HepG2 (cell line): ENCODE data around the gene FAM174C. TPM values are rescaled to one million over a fixed set of nuclear protein-coding genes. Genes with fewer than 3 reads are reported as not detected.
A peak's percentile ranks its signal among the peaks of the same experiment; 100 is the strongest.
"Not testable (repeated sequence)": the region's sequence is repeated elsewhere in the genome, so short reads cannot be mapped to it uniquely, and the experiment has no call there.

Experiments used
- CREM ChIP-seq, 2 experiments: sonication (generic) in 1 of 2; formaldehyde crosslinking in 1 of 2; IDR thresholded peaks; 2 replicates each; pipeline versions ENCODE4 v1.4.0 to v1.6.1; 2016 to 2020; ENCODE audit warnings: antibody characterized with exemption in 1 of 2, mild to moderate bottlenecking in 1 of 2, missing genetic modification reagents in 1 of 2
- ETV5 ChIP-seq: IDR thresholded peaks from 2 replicates; pipeline ENCODE4 v1.6.1; 2018; ENCODE audit warnings: missing biosample characterization, missing genetic modification reagents, inconsistent platforms, borderline replicate concordance
- FOXC1 ChIP-seq: sonication (generic); formaldehyde crosslinking; IDR thresholded peaks from 2 replicates; pipeline ENCODE4 v1.8.0; 2022; ENCODE audit warnings: mild to moderate bottlenecking, missing genetic modification reagents, borderline replicate concordance
- FOXP4 ChIP-seq: sonication (generic); formaldehyde crosslinking; IDR thresholded peaks from 2 replicates; pipeline ENCODE4 v1.4.0; 2020; ENCODE audit warnings: missing genetic modification reagents
- GATAD2A ChIP-seq: IDR thresholded peaks from 2 replicates; pipeline ENCODE4 v1.6.1; 2016
- HDAC1 ChIP-seq: sonication (generic); formaldehyde crosslinking; IDR thresholded peaks from 2 replicates; pipeline ENCODE4 v1.5.1; 2020; ENCODE audit warnings: mild to moderate bottlenecking, missing genetic modification reagents
- HIVEP1 ChIP-seq: sonication (generic); formaldehyde crosslinking; IDR thresholded peaks from 2 replicates; pipeline ENCODE4 v1.4.0; 2020; ENCODE audit warnings: mild to moderate bottlenecking, missing genetic modification reagents
- KDM1A ChIP-seq: IDR thresholded peaks from 2 replicates; pipeline ENCODE4 v1.6.1; 2016; ENCODE audit warnings: missing compliant biosample characterization
- KLF16 ChIP-seq, 2 experiments: sonication (generic) in 1 of 2; formaldehyde crosslinking in 1 of 2; IDR thresholded peaks; 2 replicates each; pipeline versions ENCODE4 v1.6.1 to v1.8.0; 2016 to 2023; ENCODE audit warnings: missing genetic modification reagents in 2 of 2, missing compliant biosample characterization in 1 of 2
- NAIF1 ChIP-seq: sonication (generic); formaldehyde crosslinking; IDR thresholded peaks from 2 replicates; pipeline ENCODE4 v1.5.0; 2020; ENCODE audit warnings: mild to moderate bottlenecking, missing genetic modification reagents, borderline replicate concordance
- NCOR1 ChIP-seq: fragments of 200-600 bp; sonication (generic); IDR thresholded peaks from 2 replicates; pipeline ENCODE4 v1.7.0; 2017; ENCODE audit warnings: antibody characterized with exemption, low read length, borderline replicate concordance
- ONECUT2 ChIP-seq: sonication (generic); formaldehyde crosslinking; IDR thresholded peaks from 2 replicates; pipeline ENCODE4 v1.4.0; 2020; ENCODE audit warnings: missing genetic modification reagents
- RXRA ChIP-seq: sonication (generic); formaldehyde crosslinking; IDR thresholded peaks from 2 replicates; pipeline ENCODE4 v1.5.1; 2020; ENCODE audit warnings: missing genetic modification reagents
- ZNF281 ChIP-seq: sonication (generic); formaldehyde crosslinking; IDR thresholded peaks from 2 replicates; pipeline ENCODE4 v1.4.0; 2020; ENCODE audit warnings: missing genetic modification reagents, borderline replicate concordance
- ZNF296 ChIP-seq: sonication (generic); formaldehyde crosslinking; conservative IDR thresholded peaks from 2 replicates; pipeline ENCODE4 v1.5.0; 2020; ENCODE audit warnings: mild to moderate bottlenecking, missing genetic modification reagents
- ZNF567 ChIP-seq: sonication (generic); formaldehyde crosslinking; IDR thresholded peaks from 2 replicates; pipeline ENCODE4 v1.8.1; 2023; ENCODE audit warnings: mild to moderate bottlenecking, missing genetic modification reagents, borderline replicate concordance
- ZNF598 ChIP-seq: sonication (generic); formaldehyde crosslinking; IDR thresholded peaks from 2 replicates; pipeline ENCODE4 v1.5.1; 2020; ENCODE audit warnings: mild to moderate bottlenecking, missing genetic modification reagents, borderline replicate concordance
- ZNF687 ChIP-seq: sonication (generic); formaldehyde crosslinking; IDR thresholded peaks from 2 replicates; pipeline ENCODE4 v1.5.1; 2020; ENCODE audit warnings: mild to moderate bottlenecking, missing genetic modification reagents, moderate library complexity
- ZSCAN21 ChIP-seq: sonication (generic); formaldehyde crosslinking; IDR thresholded peaks from 2 replicates; pipeline ENCODE4 v1.8.0; 2022; ENCODE audit warnings: mild to moderate bottlenecking, missing genetic modification reagents, moderate library complexity, borderline replicate concordance
- polyA plus RNA-seq, 8 experiments: library from polyadenylated mRNA; depleted of rRNA in 3 of 8; stranded (reverse) in 7 of 8; unstranded in 1 of 8; fragments of >200 nt; fragmentation: Illumina TruSeq in 4 of 8; extraction: Trizol in 4 of 8; gene quantifications; 2 replicates each; pipeline versions ENCODE4 v1.2.1 to v1.2.3, GENCODE V29; 2011 to 2016; ENCODE audit warnings: low read depth in 4 of 8, missing spikeins in 1 of 8, mixed read lengths in 1 of 8; ENCODE audit not compliant: insufficient read depth in 1 of 8
- total RNA-seq, 5 experiments: library from RNA; depleted of rRNA; stranded (reverse); fragments of >200 nt; fragmentation: Illumina TruSeq; extraction: Trizol; gene quantifications; 2 replicates each; pipeline ENCODE4 v1.2.3, GENCODE V29; 2016; ENCODE audit warnings: low read depth in 1 of 5

The FAM174C gene
- total and polyA plus RNA-seq, 2 of the 13 experiments (the other 11 are each of a cell fraction or from before 2014, with no cell fraction given): 19.5 to 31.3 TPM

GRCh38 chr19:1246265-1247087, 28.9 kb upstream of the FAM174C start (continued):
- peak; percentile 83 for TF ChIP-seq ZNF687 (CRISPR knock-in tag)
- TF ChIP-seq ETV5: peak; percentile 59; the same call in 1 of the 2 replicates
- 0 out of 2 replicates have a peak, but pooled peaks have one; percentile 30 for TF ChIP-seq HIVEP1 (CRISPR knock-in tag)
- 0 out of 2 replicates have a peak, but pooled peaks have one; percentile 62 for TF ChIP-seq ZNF567 (CRISPR knock-in tag)
- peak; percentile 45 for TF ChIP-seq RXRA (CRISPR knock-in tag)
- peak; percentile 61; the same call in 1 of the 2 replicates for TF ChIP-seq GATAD2A (CRISPR knock-in tag)
- peak; percentile 50; the same call in 1 of the 2 replicates for TF ChIP-seq FOXP4
- 0 out of 2 replicates have a peak, but pooled peaks have one; percentile 49 for TF ChIP-seq NAIF1 (CRISPR knock-in tag)
- TF ChIP-seq ZNF296: peak; percentile 78
- TF ChIP-seq ZSCAN21 (CRISPR knock-in tag): 0 out of 2 replicates have a peak, but pooled peaks have one; percentile 19
- peak; percentile 64 for TF ChIP-seq ONECUT2 (CRISPR knock-in tag)
- TF ChIP-seq NCOR1: peak; percentile 5
- TF ChIP-seq FOXC1 (CRISPR knock-in tag): peak; percentile 64; the same call in 1 of the 2 replicates
- TF ChIP-seq ZNF598 (CRISPR knock-in tag): peak; percentile 72; the same call in 1 of the 2 replicates
- peak; percentile 37; the same call in 1 of the 2 replicates for TF ChIP-seq KDM1A (CRISPR knock-in tag)
- peak; percentile 45; the same call in 1 of the 2 replicates for TF ChIP-seq CREM (IDR thresholded peaks at IDR 0.05)
- TF ChIP-seq CREM (CRISPR knock-in tag; IDR thresholded peaks at IDR 0.05): not testable (repeated sequence)
- TF ChIP-seq KLF16 (CRISPR knock-in tag; IDR thresholded peaks at IDR 0.05): 0 out of 4 replicates have a peak, but pooled peaks of 1 of the 2 experiments have one; percentile 15
- peak; percentile 79; the same call in 1 of the 2 replicates for TF ChIP-seq ZNF281 (CRISPR knock-in tag)
- TF ChIP-seq HDAC1 (CRISPR knock-in tag): peak; percentile 28
